H9 (cell line): Measurements from ENCODE around the gene FLVCR2. TPM values are rescaled to one million over a fixed set of nuclear protein-coding genes. Genes with fewer than 3 reads are reported as not detected.

Experiments
- DNase-seq: peaks from one replicate; pipeline ENCODE4 v3.0.0-alpha.2; 2017
- H2AFZ ChIP-seq: one replicate; pipeline ENCODE4 v1.6.1; 2013; ENCODE audit warnings: mild to moderate bottlenecking, low read length, control low read depth, moderate library complexity
- H2AK5ac ChIP-seq: 2 replicates; pipeline ENCODE4 v1.6.1; 2013; ENCODE audit warnings: low read length, control low read depth, mixed read lengths; ENCODE audit not compliant: insufficient read length
- H2BK120ac ChIP-seq: one replicate; pipeline ENCODE4 v1.6.1; 2013; ENCODE audit warnings: low read depth, mild to moderate bottlenecking, low read length, control low read depth, inconsistent platforms; ENCODE audit not compliant: poor library complexity, severe bottlenecking
- H2BK12ac ChIP-seq: 2 replicates; pipeline ENCODE4 v1.6.1; 2013; ENCODE audit warnings: low read length, control low read depth, mixed read lengths, low read depth; ENCODE audit not compliant: insufficient read length
- H2BK15ac ChIP-seq: 2 replicates; pipeline ENCODE4 v1.6.1; 2013; ENCODE audit warnings: low read depth, low read length, control low read depth
- H2BK20ac ChIP-seq: one replicate; pipeline ENCODE4 v1.6.1; 2013; ENCODE audit warnings: low read depth, mild to moderate bottlenecking, low read length, control low read depth, inconsistent platforms; ENCODE audit not compliant: poor library complexity, severe bottlenecking
- H2BK5ac ChIP-seq: 2 replicates; pipeline ENCODE4 v1.6.1; 2013; ENCODE audit warnings: low read length, control low read depth, mixed read lengths; ENCODE audit not compliant: insufficient read length
- H3K14ac ChIP-seq: 2 replicates; pipeline ENCODE4 v1.6.1; 2013; ENCODE audit warnings: low read length, control low read depth; ENCODE audit not compliant: insufficient read depth
- H3K18ac ChIP-seq: 2 replicates; pipeline ENCODE4 v1.6.1; 2013; ENCODE audit warnings: low read depth, mild to moderate bottlenecking, mixed read lengths, low read length, control low read depth; ENCODE audit not compliant: insufficient read length
- H3K23ac ChIP-seq: 2 replicates; pipeline ENCODE4 v1.6.1; 2013; ENCODE audit warnings: low read length, control low read depth, mixed read lengths, low read depth; ENCODE audit not compliant: insufficient read length
- H3K23me2 ChIP-seq: 2 replicates; pipeline ENCODE4 v1.6.1; 2013; ENCODE audit warnings: low read depth, mild to moderate bottlenecking, mixed read lengths, low read length, control low read depth; ENCODE audit not compliant: insufficient read length, poor library complexity, severe bottlenecking
- H3K27ac ChIP-seq: 2 replicates; pipeline ENCODE4 v1.5.1; 2013; ENCODE audit warnings: low read length, control low read depth, mixed read lengths, low read depth; ENCODE audit not compliant: insufficient read length
- H3K27me3 ChIP-seq: 2 replicates; pipeline ENCODE4 v1.6.1; 2013; ENCODE audit warnings: low read length, control low read depth, inconsistent platforms; ENCODE audit not compliant: insufficient read depth
- H3K4ac ChIP-seq: 2 replicates; pipeline ENCODE4 v1.6.1; 2013; ENCODE audit warnings: low read depth, mild to moderate bottlenecking, control low read depth, inconsistent platforms, low read length, moderate library complexity
- H3K4me1 ChIP-seq: 2 replicates; pipeline ENCODE4 v1.6.1; 2013; ENCODE audit warnings: low read length, control low read depth, inconsistent platforms; ENCODE audit not compliant: insufficient read depth
- H3K4me2 ChIP-seq: 2 replicates; pipeline ENCODE4 v1.6.1; 2013; ENCODE audit warnings: low read length, control low read depth, mixed read lengths; ENCODE audit not compliant: insufficient read length, insufficient read depth
- H3K56ac ChIP-seq: 2 replicates; pipeline ENCODE4 v1.6.1; 2013; ENCODE audit warnings: low read depth, mild to moderate bottlenecking, mixed read lengths, low read length, control low read depth; ENCODE audit not compliant: insufficient read length
- H3K79me1 ChIP-seq: 2 replicates; pipeline ENCODE4 v1.6.1; 2013; ENCODE audit warnings: low read depth, mild to moderate bottlenecking, moderate library complexity, low read length, control low read depth, inconsistent platforms; ENCODE audit not compliant: insufficient read depth, poor library complexity, severe bottlenecking
- H3K79me2 ChIP-seq: 2 replicates; pipeline ENCODE4 v1.6.1; 2013; ENCODE audit warnings: low read length, control low read depth, inconsistent platforms; ENCODE audit not compliant: insufficient read depth
- H3K9ac ChIP-seq: 2 replicates; pipeline ENCODE4 v1.6.1; 2013; ENCODE audit warnings: low read length, control low read depth, mixed read lengths; ENCODE audit not compliant: insufficient read length; ENCODE audit errors: extremely low read depth
- H3K9me3 ChIP-seq: one replicate; pipeline ENCODE4 v1.6.1; 2013; ENCODE audit warnings: low read depth, low read length, inconsistent platforms; ENCODE audit not compliant: control insufficient read depth
- H3T11ph ChIP-seq: one replicate; pipeline ENCODE4 v1.6.1; 2013; ENCODE audit warnings: mild to moderate bottlenecking, low read length, control low read depth, inconsistent platforms
- H4K20me1 ChIP-seq: one replicate; pipeline ENCODE4 v1.6.1; 2013; ENCODE audit not compliant: control insufficient read depth, insufficient read length, insufficient read depth
- H4K5ac ChIP-seq: 2 replicates; pipeline ENCODE4 v1.6.1; 2013; ENCODE audit warnings: low read depth, mild to moderate bottlenecking, mixed read lengths, low read length, control low read depth; ENCODE audit not compliant: insufficient read length
- H4K8ac ChIP-seq: replicated peaks from 2 replicates; pipeline ENCODE4 v1.6.1; 2013; ENCODE audit warnings: low read length, control low read depth, mixed read lengths, low read depth; ENCODE audit not compliant: insufficient read length
- H4K91ac ChIP-seq: 2 replicates; pipeline ENCODE4 v1.6.1; 2013; ENCODE audit warnings: low read depth, mild to moderate bottlenecking, moderate library complexity, mixed read lengths, low read length, control low read depth; ENCODE audit not compliant: insufficient read length
- H3K27ac Mint-ChIP-seq, 3 experiments: 2 replicates in 2 of 3; 3 replicates in 1 of 3; pipeline ENCODE4 v1.8.0; 2020 to 2021; ENCODE audit warnings: mixed read lengths in 3 of 3, mild to moderate bottlenecking in 1 of 3, moderate library complexity in 1 of 3
- H3K27me3 Mint-ChIP-seq: 2 replicates; pipeline ENCODE4 v1.8.0; 2021; ENCODE audit warnings: low read depth, mild to moderate bottlenecking, moderate library complexity, mixed read lengths
- H3K36me3 Mint-ChIP-seq, 3 experiments: 2 replicates in 2 of 3; 3 replicates in 1 of 3; pipeline ENCODE4 v1.8.0; 2020 to 2021; ENCODE audit warnings: low read depth in 3 of 3, mixed read lengths in 3 of 3; ENCODE audit not compliant: insufficient read depth in 1 of 3
- H3K4me1 Mint-ChIP-seq, 2 experiments: 2 replicates each; pipeline ENCODE4 v1.8.0; 2020; ENCODE audit warnings: mixed read lengths in 2 of 2
- H3K4me3 Mint-ChIP-seq, 2 experiments: 2 replicates in 1 of 2; 3 replicates in 1 of 2; pipeline ENCODE4 v1.8.0; 2020 to 2021; ENCODE audit warnings: mild to moderate bottlenecking in 2 of 2, mixed read lengths in 2 of 2, moderate library complexity in 1 of 2
- H3K9me3 Mint-ChIP-seq, 2 experiments: 2 replicates in 1 of 2; 3 replicates in 1 of 2; pipeline ENCODE4 v1.8.0; 2020; ENCODE audit warnings: mild to moderate bottlenecking in 2 of 2, mixed read lengths in 2 of 2, moderate library complexity in 1 of 2
- WGBS: extraction: QIAGEN DNeasy Blood & Tissue Kit; methylation state at CpG from one replicate; pipeline ENCODE4 v1.1.7; 2013; ENCODE audit warnings: missing lambda C conversion rate, low lambda C conversion rate, mixed read lengths; ENCODE audit not compliant: insufficient read length; ENCODE audit errors: extremely low coverage; 5-methylcytosine and 5-hydroxymethylcytosine counted together
- total RNA-seq: library from RNA; stranded (reverse); gene quantifications from 2 replicates; pipeline ENCODE4 v1.2.1, GENCODE V29; 2021
- TF ChIP-seq, protein P1 (sequence below): fragments of 200-600 bp; sonication (generic); conservative IDR thresholded peaks from 3 replicates; pipeline ENCODE4 v1.8.0; 2021; ENCODE audit warnings: antibody characterized with exemption, mild to moderate bottlenecking

The FLVCR2 gene
- total RNA-seq, 1 experiment from 2014 or later, result 7.1 TPM

DNA sequence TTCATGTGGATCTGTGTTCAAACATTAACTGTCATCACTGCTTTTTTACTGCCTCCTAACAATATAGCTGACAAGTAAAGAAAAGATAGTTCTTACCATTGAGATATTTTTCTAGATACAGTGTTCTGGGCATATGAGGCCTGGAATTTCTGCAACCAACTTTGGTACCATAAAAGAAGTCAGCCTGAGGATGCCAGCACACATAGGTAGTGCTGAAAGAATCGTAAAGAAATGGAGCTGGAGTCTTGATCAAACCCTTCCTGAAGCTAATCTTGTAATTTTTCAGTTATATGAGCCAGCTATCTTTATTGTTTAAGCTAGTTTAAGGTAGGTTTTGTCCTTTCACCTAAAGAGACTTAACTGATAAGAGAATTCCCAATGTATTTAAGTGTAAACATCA lies 70.9 kb downstream of the FLVCR2 start:
- Histone ChIP-seq H4K20me1 (no peaks in the 10 kb centered on the region), H3K23me2 (no peaks in the 10 kb centered on the region), H2BK15ac (no peak overlapping the region), H4K5ac (no peak overlapping the region), H3K4me2 (no peak overlapping the region), H2BK120ac (no peak overlapping the region), H2BK12ac (no peak overlapping the region), H3K14ac (no peak overlapping the region), H3K9ac (no peak overlapping the region), H3K4me1 (no peaks in the 10 kb centered on the region), H3K56ac (no peak overlapping the region), H3K27ac (no peak overlapping the region), H2AFZ (no peak overlapping the region), H3K79me2 (no peaks in the 10 kb centered on the region), H3K18ac (no peak overlapping the region), H2AK5ac (no peak overlapping the region), H2BK5ac (no peak overlapping the region), H3T11ph (no peak overlapping the region), H3K4ac (no peak overlapping the region), H4K8ac (no peak overlapping the region), H3K23ac (no peak overlapping the region), H3K27me3 (no peaks in the 10 kb centered on the region), H4K91ac (no peak overlapping the region), H2BK20ac (no peak overlapping the region), H3K79me1 (no peaks in the 10 kb centered on the region), H3K9me3 (no peaks in the 10 kb centered on the region)
- H3K4me3 Mint-ChIP-seq, result no peak overlapping the region
- TF ChIP-seq, protein P1, sequence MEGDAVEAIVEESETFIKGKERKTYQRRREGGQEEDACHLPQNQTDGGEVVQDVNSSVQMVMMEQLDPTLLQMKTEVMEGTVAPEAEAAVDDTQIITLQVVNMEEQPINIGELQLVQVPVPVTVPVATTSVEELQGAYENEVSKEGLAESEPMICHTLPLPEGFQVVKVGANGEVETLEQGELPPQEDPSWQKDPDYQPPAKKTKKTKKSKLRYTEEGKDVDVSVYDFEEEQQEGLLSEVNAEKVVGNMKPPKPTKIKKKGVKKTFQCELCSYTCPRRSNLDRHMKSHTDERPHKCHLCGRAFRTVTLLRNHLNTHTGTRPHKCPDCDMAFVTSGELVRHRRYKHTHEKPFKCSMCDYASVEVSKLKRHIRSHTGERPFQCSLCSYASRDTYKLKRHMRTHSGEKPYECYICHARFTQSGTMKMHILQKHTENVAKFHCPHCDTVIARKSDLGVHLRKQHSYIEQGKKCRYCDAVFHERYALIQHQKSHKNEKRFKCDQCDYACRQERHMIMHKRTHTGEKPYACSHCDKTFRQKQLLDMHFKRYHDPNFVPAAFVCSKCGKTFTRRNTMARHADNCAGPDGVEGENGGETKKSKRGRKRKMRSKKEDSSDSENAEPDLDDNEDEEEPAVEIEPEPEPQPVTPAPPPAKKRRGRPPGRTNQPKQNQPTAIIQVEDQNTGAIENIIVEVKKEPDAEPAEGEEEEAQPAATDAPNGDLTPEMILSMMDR, result no peak
- no peaks in the 10 kb centered on the region for H3K9me3 Mint-ChIP-seq
- H3K27me3 Mint-ChIP-seq, result no peaks in the 10 kb centered on the region
- H3K27ac Mint-ChIP-seq, result no peak overlapping the region
- no peak for DNase-seq
- H3K4me1 Mint-ChIP-seq, result no peaks in the 10 kb centered on the region
- H3K36me3 Mint-ChIP-seq, result peaks cover 32 to 62% (median 50%) of the 10 kb centered on the region in 3 experiments
- no CpG with 5 or more reads among the region's 1 CpG for WGBS
